Measurements from ENCODE around the gene YPEL2.
"Not testable (repeated sequence)": the region's sequence is repeated elsewhere in the genome, so short reads cannot be mapped to it uniquely, and the experiment has no call there.

YPEL2 gene

GRCh38 chr17:59300941-59301340 lies 30.5 kb upstream of the YPEL2 start:
- Histone ChIP-seq H3K27me3 (ENCODE audit: control insufficient read depth, insufficient read depth, low read length, poor library complexity, severe bottlenecking) (no peaks in the 10 kb centered on the region), H3K27ac (ENCODE audit: insufficient read depth, low read depth, low read length, poor library complexity, severe bottlenecking) (no peak overlapping the region), H3K4me1 (ENCODE audit: control insufficient read depth, insufficient read depth, low read length) (no peaks in the 10 kb centered on the region), H3K36me3 (ENCODE audit: control insufficient read depth, insufficient read depth, low read length) (no peaks in the 10 kb centered on the region), H3K4me3 (ENCODE audit: insufficient read depth, low read depth, low read length) (no peak overlapping the region), H3K9me3 (ENCODE audit: control insufficient read depth, low read length) (no peaks in the 10 kb centered on the region)
- WGBS, 2 experiments = 90 to 94% methylated on average over 5 of the region's 5 CpGs

GRCh38 chr17:59304811-59305210 lies 26.6 kb upstream of the YPEL2 start:
- WGBS, 2 experiments = 89 to 95% methylated on average over 2 of the region's 2 CpGs
- no peaks in the 10 kb centered on the region for H3K9me3 ChIP-seq (ENCODE audit: control insufficient read depth, low read length)
- H3K4me1 ChIP-seq (ENCODE audit: control insufficient read depth, insufficient read depth, low read length) = no peaks in the 10 kb centered on the region
- H3K36me3 ChIP-seq (ENCODE audit: control insufficient read depth, insufficient read depth, low read length) = no peaks in the 10 kb centered on the region
- no peaks in the 10 kb centered on the region for H3K27me3 ChIP-seq (ENCODE audit: control insufficient read depth, insufficient read depth, low read length, poor library complexity, severe bottlenecking)
- no peak overlapping the region for H3K4me3 ChIP-seq (ENCODE audit: insufficient read depth, low read depth, low read length)
- no peak overlapping the region for H3K27ac ChIP-seq (ENCODE audit: insufficient read depth, low read depth, low read length, poor library complexity, severe bottlenecking)

- H3K9me3 ChIP-seq (ENCODE audit: control insufficient read depth, low read length) = no peaks in the 10 kb centered on the region
- 86 to 88% methylated on average over 6 of the region's 6 CpGs for WGBS, 2 experiments
- no peaks in the 10 kb centered on the region for H3K27me3 ChIP-seq (ENCODE audit: control insufficient read depth, insufficient read depth, low read length, poor library complexity, severe bottlenecking)
- no peak overlapping the region for H3K4me3 ChIP-seq (ENCODE audit: insufficient read depth, low read depth, low read length)
- no peaks in the 10 kb centered on the region for H3K36me3 ChIP-seq (ENCODE audit: control insufficient read depth, insufficient read depth, low read length)
- no peak overlapping the region for H3K27ac ChIP-seq (ENCODE audit: insufficient read depth, low read depth, low read length, poor library complexity, severe bottlenecking)
- H3K4me1 ChIP-seq (ENCODE audit: control insufficient read depth, insufficient read depth, low read length) = no peaks in the 10 kb centered on the region
These were observed 21.1 kb upstream of the YPEL2 start for GRCh38 chr17:59310263-59310920.

GRCh38 chr17:59311051-59311468 lies 20.4 kb upstream of the YPEL2 start:
- 6 to 9% methylated on average over 4 to 5 of the region's 5 CpGs for WGBS, 2 experiments
- Histone ChIP-seq H3K36me3 (ENCODE audit: control insufficient read depth, insufficient read depth, low read length) (no peaks in the 10 kb centered on the region), H3K27me3 (ENCODE audit: control insufficient read depth, insufficient read depth, low read length, poor library complexity, severe bottlenecking) (no peaks in the 10 kb centered on the region)

GRCh38 chr17:59311521-59311920 lies 19.9 kb upstream of the YPEL2 start:
- H3K4me3 ChIP-seq (ENCODE audit: insufficient read depth, low read depth, low read length); H3K9me3 ChIP-seq (ENCODE audit: control insufficient read depth, low read length); H3K27ac ChIP-seq (ENCODE audit: insufficient read depth, low read depth, low read length, poor library complexity, severe bottlenecking); H3K4me1 ChIP-seq (ENCODE audit: control insufficient read depth, insufficient read depth, low read length); H3K27me3 ChIP-seq (ENCODE audit: control insufficient read depth, insufficient read depth, low read length, poor library complexity, severe bottlenecking); H3K36me3 ChIP-seq (ENCODE audit: control insufficient read depth, insufficient read depth, low read length): not testable (repeated sequence)
- 84 to 94% methylated on average over 7 of the region's 7 CpGs for WGBS, 2 experiments

More at GRCh38 chr17:59311051-59311468, 20.4 kb upstream of the YPEL2 start:
- Histone ChIP-seq H3K4me3 (ENCODE audit: insufficient read depth, low read depth, low read length) (no peak overlapping the region), H3K4me1 (ENCODE audit: control insufficient read depth, insufficient read depth, low read length) (no peaks in the 10 kb centered on the region), H3K27ac (ENCODE audit: insufficient read depth, low read depth, low read length, poor library complexity, severe bottlenecking) (no peak overlapping the region), H3K9me3 (ENCODE audit: control insufficient read depth, low read length) (no peaks in the 10 kb centered on the region)

- Histone ChIP-seq H3K36me3 (ENCODE audit: control insufficient read depth, insufficient read depth, low read length) (no peaks in the 10 kb centered on the region), H3K4me3 (ENCODE audit: insufficient read depth, low read depth, low read length) (no peak overlapping the region), H3K27me3 (ENCODE audit: control insufficient read depth, insufficient read depth, low read length, poor library complexity, severe bottlenecking) (no peaks in the 10 kb centered on the region), H3K4me1 (ENCODE audit: control insufficient read depth, insufficient read depth, low read length) (no peaks in the 10 kb centered on the region), H3K9me3 (ENCODE audit: control insufficient read depth, low read length) (no peaks in the 10 kb centered on the region), H3K27ac (ENCODE audit: insufficient read depth, low read depth, low read length, poor library complexity, severe bottlenecking) (no peak overlapping the region)
- 88 to 94% methylated on average over 4 of the region's 4 CpGs for WGBS, 2 experiments
These were observed 15.6 kb upstream of the YPEL2 start for GRCh38 chr17:59315866-59316265.

GRCh38 chr17:59327121-59327980 lies 4.1 kb upstream of the YPEL2 start:
- 93 to 94% methylated on average over 5 of the region's 5 CpGs for WGBS, 2 experiments
- H3K4me3 ChIP-seq (ENCODE audit: insufficient read depth, low read depth, low read length) = no peak overlapping the region
- H3K27me3 ChIP-seq (ENCODE audit: control insufficient read depth, insufficient read depth, low read length, poor library complexity, severe bottlenecking) = peaks cover 5% of the 10 kb centered on the region
- H3K27ac ChIP-seq (ENCODE audit: insufficient read depth, low read depth, low read length, poor library complexity, severe bottlenecking) = no peak overlapping the region
- no peaks in the 10 kb centered on the region for H3K9me3 ChIP-seq (ENCODE audit: control insufficient read depth, low read length)
- peaks cover 25% of the 10 kb centered on the region for H3K4me1 ChIP-seq (ENCODE audit: control insufficient read depth, insufficient read depth, low read length)
- no peaks in the 10 kb centered on the region for H3K36me3 ChIP-seq (ENCODE audit: control insufficient read depth, insufficient read depth, low read length)

GRCh38 chr17:59327981-59328290 lies 3.5 kb upstream of the YPEL2 start:
- Histone ChIP-seq H3K27ac (ENCODE audit: insufficient read depth, low read depth, low read length, poor library complexity, severe bottlenecking) (no peak overlapping the region), H3K4me1 (ENCODE audit: control insufficient read depth, insufficient read depth, low read length) (peaks cover 28% of the 10 kb centered on the region), H3K4me3 (ENCODE audit: insufficient read depth, low read depth, low read length) (no peak overlapping the region), H3K36me3 (ENCODE audit: control insufficient read depth, insufficient read depth, low read length) (no peaks in the 10 kb centered on the region), H3K27me3 (ENCODE audit: control insufficient read depth, insufficient read depth, low read length, poor library complexity, severe bottlenecking) (peaks cover 11% of the 10 kb centered on the region), H3K9me3 (ENCODE audit: control insufficient read depth, low read length) (no peaks in the 10 kb centered on the region)

- 97 to 98% methylated on average over 2 of the region's 2 CpGs for WGBS, 2 experiments
- no peaks in the 10 kb centered on the region for H3K36me3 ChIP-seq (ENCODE audit: control insufficient read depth, insufficient read depth, low read length)
- peaks cover 35% of the 10 kb centered on the region for H3K4me1 ChIP-seq (ENCODE audit: control insufficient read depth, insufficient read depth, low read length)
- H3K9me3 ChIP-seq (ENCODE audit: control insufficient read depth, low read length) = no peaks in the 10 kb centered on the region
- peaks cover 18% of the 10 kb centered on the region for H3K27me3 ChIP-seq (ENCODE audit: control insufficient read depth, insufficient read depth, low read length, poor library complexity, severe bottlenecking)
- no peak overlapping the region for H3K4me3 ChIP-seq (ENCODE audit: insufficient read depth, low read depth, low read length)
- H3K27ac ChIP-seq (ENCODE audit: insufficient read depth, low read depth, low read length, poor library complexity, severe bottlenecking) = peak overlapping the region; percentile 45
These were observed 2.9 kb upstream of the YPEL2 start for GRCh38 chr17:59328601-59329000.

GRCh38 chr17:59329176-59330052 lies 2.0 kb upstream of the YPEL2 start:
- Histone ChIP-seq H3K4me1 (ENCODE audit: control insufficient read depth, insufficient read depth, low read length) (peaks cover 42% of the 10 kb centered on the region), H3K36me3 (ENCODE audit: control insufficient read depth, insufficient read depth, low read length) (no peaks in the 10 kb centered on the region), H3K27ac (ENCODE audit: insufficient read depth, low read depth, low read length, poor library complexity, severe bottlenecking) (peak overlapping the region; percentile 45), H3K27me3 (ENCODE audit: control insufficient read depth, insufficient read depth, low read length, poor library complexity, severe bottlenecking) (peaks cover 26% of the 10 kb centered on the region), H3K4me3 (ENCODE audit: insufficient read depth, low read depth, low read length) (no peak overlapping the region), H3K9me3 (ENCODE audit: control insufficient read depth, low read length) (no peaks in the 10 kb centered on the region)
- WGBS, 2 experiments = 42 to 44% methylated on average over 6 of the region's 6 CpGs
